Loucy (cell line): Measurements from ENCODE around the gene FAF2.

Source experiments
- EZH2phosphoT487 ChIP-seq: fragments of 200-600 bp; IDR thresholded peaks from 2 replicates; pipeline ENCODE4 v1.6.1; 2018; ENCODE audit warnings: antibody characterized with exemption, mild to moderate bottlenecking, moderate library complexity, borderline replicate concordance
- TF ChIP-seq, protein P1 (sequence below): fragments of 200-600 bp; sonication (generic); conservative IDR thresholded peaks from 2 replicates; pipeline ENCODE4 v1.5.1; 2014; ENCODE audit warnings: mild to moderate bottlenecking, antibody characterized with exemption, low read length

DNA sequence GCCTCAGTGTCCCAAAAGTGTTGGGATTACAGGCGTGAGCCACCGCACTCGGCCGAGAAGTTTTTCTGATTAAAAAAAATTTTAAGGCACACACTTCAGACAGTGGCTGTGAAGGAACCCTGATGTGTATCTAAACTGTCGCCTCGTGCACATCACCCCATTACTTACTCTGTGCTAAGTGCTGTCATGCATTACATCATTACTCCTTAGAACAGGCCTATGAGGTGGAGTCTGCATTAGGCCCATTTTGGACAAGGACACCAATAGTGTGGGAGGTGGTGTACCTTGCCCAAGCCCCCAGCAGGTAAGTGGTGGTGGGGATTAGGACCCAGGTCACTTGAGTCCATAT is 97.2 kb downstream of the FAF2 start:
- TF ChIP-seq, protein P1, sequence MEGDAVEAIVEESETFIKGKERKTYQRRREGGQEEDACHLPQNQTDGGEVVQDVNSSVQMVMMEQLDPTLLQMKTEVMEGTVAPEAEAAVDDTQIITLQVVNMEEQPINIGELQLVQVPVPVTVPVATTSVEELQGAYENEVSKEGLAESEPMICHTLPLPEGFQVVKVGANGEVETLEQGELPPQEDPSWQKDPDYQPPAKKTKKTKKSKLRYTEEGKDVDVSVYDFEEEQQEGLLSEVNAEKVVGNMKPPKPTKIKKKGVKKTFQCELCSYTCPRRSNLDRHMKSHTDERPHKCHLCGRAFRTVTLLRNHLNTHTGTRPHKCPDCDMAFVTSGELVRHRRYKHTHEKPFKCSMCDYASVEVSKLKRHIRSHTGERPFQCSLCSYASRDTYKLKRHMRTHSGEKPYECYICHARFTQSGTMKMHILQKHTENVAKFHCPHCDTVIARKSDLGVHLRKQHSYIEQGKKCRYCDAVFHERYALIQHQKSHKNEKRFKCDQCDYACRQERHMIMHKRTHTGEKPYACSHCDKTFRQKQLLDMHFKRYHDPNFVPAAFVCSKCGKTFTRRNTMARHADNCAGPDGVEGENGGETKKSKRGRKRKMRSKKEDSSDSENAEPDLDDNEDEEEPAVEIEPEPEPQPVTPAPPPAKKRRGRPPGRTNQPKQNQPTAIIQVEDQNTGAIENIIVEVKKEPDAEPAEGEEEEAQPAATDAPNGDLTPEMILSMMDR: no peak
- TF ChIP-seq EZH2phosphoT487: no peak
